ENCODE results near the gene STXBP3. TPM values are rescaled to one million over a fixed set of nuclear protein-coding genes. Genes with fewer than 3 reads are reported as not detected.

STXBP3 gene
- total and polyA plus RNA-seq, 9 donors, result 26.5 to 53.5 (median 40.5) TPM

- TF ChIP-seq, protein P1, sequence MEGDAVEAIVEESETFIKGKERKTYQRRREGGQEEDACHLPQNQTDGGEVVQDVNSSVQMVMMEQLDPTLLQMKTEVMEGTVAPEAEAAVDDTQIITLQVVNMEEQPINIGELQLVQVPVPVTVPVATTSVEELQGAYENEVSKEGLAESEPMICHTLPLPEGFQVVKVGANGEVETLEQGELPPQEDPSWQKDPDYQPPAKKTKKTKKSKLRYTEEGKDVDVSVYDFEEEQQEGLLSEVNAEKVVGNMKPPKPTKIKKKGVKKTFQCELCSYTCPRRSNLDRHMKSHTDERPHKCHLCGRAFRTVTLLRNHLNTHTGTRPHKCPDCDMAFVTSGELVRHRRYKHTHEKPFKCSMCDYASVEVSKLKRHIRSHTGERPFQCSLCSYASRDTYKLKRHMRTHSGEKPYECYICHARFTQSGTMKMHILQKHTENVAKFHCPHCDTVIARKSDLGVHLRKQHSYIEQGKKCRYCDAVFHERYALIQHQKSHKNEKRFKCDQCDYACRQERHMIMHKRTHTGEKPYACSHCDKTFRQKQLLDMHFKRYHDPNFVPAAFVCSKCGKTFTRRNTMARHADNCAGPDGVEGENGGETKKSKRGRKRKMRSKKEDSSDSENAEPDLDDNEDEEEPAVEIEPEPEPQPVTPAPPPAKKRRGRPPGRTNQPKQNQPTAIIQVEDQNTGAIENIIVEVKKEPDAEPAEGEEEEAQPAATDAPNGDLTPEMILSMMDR (IDR thresholded peaks at IDR 0.05), result no peak
- intact Hi-C loops (cut with DNase I), result no loop called here
- DNase-seq, result no peak
- H3K27me3 ChIP-seq, result no peaks in the 10 kb centered on the region
- H3K9me3 ChIP-seq, result no peaks in the 10 kb centered on the region
- WGBS, 3 donors, result 7 to 10% (median 8%) methylated on average over 7 of the region's 7 CpGs
- H3K4me3 ChIP-seq, result no peak overlapping the region
- H3K27ac ChIP-seq, result peak overlapping the region in 1 of 2 donors; percentile 13
- no peaks in the 10 kb centered on the region for H3K36me3 ChIP-seq
- peaks cover 7% of the 10 kb centered on the region for H3K4me1 ChIP-seq (ENCODE audit: insufficient read depth)
Observed at GRCh38 chr1:108852221-108852975, 105.9 kb downstream of the STXBP3 start.

DNA sequence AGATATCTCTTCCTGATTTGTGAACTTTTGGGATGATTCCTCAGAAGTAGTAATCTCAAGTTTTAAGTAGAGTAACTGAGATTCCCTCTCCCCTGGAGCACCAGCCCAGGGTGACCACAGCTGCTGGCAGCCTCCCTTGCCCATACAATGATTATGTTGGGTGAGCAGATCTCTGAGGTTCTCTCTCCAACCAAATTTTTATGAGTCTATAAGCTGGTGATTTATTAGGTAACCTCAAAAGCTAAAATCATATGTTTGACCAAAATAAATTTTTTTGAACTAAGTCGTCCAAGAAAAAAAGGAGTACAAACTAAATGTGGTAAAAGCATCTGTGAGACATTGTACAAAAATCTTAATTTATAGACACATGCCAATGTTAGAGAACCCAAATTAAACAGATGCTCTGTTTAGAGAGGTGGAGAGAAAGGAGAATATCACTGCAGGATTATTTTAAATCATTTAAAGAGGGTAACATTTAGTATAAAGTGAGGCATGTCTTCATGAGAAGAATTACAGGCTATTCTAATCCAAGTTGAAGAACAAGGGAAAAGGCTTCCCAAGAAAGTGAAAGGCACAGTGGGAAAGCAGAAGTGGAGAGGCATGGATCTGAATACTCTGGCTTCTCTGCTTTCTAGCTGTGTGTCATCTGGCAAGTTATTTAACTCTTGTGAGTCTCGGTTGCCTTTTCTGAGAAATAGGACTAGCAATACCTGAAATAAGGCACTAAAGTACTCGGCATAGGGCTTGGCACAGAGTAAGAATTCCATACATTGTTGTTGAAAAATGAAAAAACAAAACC is 107.9 kb downstream of the STXBP3 start:
- no peak for DNase-seq
- H3K36me3 ChIP-seq, result no peaks in the 10 kb centered on the region
- WGBS, 3 donors, result 35 to 49% (median 48%) methylated on average over 3 of the region's 3 CpGs
- no peak for TF ChIP-seq EP300 (IDR thresholded peaks at IDR 0.05)
- TF ChIP-seq POLR2A (IDR thresholded peaks at IDR 0.05), result no peak
- TF ChIP-seq, protein P1 (IDR thresholded peaks at IDR 0.05), result no peak
- intact Hi-C loops (cut with DNase I), result no loop called here
- H3K9me3 ChIP-seq, result no peaks in the 10 kb centered on the region
- no peaks in the 10 kb centered on the region for H3K27me3 ChIP-seq
- peaks cover 7% of the 10 kb centered on the region for H3K4me1 ChIP-seq (ENCODE audit: insufficient read depth)
- H3K4me3 ChIP-seq, result no peak overlapping the region
- H3K27ac ChIP-seq, result no peak overlapping the region

GRCh38 chr1:108856994-108857393 is 110.5 kb downstream of the STXBP3 start, which contains the start of gene AKNAD1:
Gene AKNAD1, minus strand, starts transcription at chr1:108857094. Its CDS starts 4,430 bp downstream, at chr1:108852664.
- no peak for DNase-seq
- Histone ChIP-seq H3K36me3 (no peaks in the 10 kb centered on the region), H3K27ac (no peak within 1 kb of the TSS), H3K4me3 (no peak within 1 kb of the TSS), H3K27me3 (no peaks in the 10 kb centered on the region), H3K4me1 (ENCODE audit: insufficient read depth) (no peaks in the 10 kb centered on the region), H3K9me3 (no peaks in the 10 kb centered on the region)
- 72 to 88% (median 81%) methylated on average over 1 of the region's 1 CpG for WGBS, 3 donors
- TF ChIP-seq EP300 (IDR thresholded peaks at IDR 0.05), result no peak
- TF ChIP-seq, protein P1 (IDR thresholded peaks at IDR 0.05), result no peak
- TF ChIP-seq POLR2A (IDR thresholded peaks at IDR 0.05), result no peak
- intact Hi-C loops (cut with DNase I), result no loop called here

GRCh38 chr1:108858230-108858950 is 111.9 kb downstream of the STXBP3 start:
- no peaks in the 10 kb centered on the region for H3K4me1 ChIP-seq (ENCODE audit: insufficient read depth)
- intact Hi-C loops (cut with DNase I), result no loop called here
- WGBS, 3 donors, result 44 to 62% (median 51%) methylated on average over 6 of the region's 6 CpGs
- H3K36me3 ChIP-seq, result no peaks in the 10 kb centered on the region
- H3K27ac ChIP-seq, result no peak overlapping the region
- no peaks in the 10 kb centered on the region for H3K9me3 ChIP-seq
- no peak overlapping the region for H3K4me3 ChIP-seq
- DNase-seq, result no peak
- no peaks in the 10 kb centered on the region for H3K27me3 ChIP-seq
- TF ChIP-seq, protein P1 (IDR thresholded peaks at IDR 0.05), result no peak
- TF ChIP-seq EP300 (IDR thresholded peaks at IDR 0.05), result no peak
